ENCODE results near the gene MOV10. TPM values are rescaled to one million over a fixed set of nuclear protein-coding genes. Genes with fewer than 3 reads are reported as not detected.

Gene MOV10
- polyA plus RNA-seq, 1 donor from 2014 or later, result 1.4 TPM

DNA sequence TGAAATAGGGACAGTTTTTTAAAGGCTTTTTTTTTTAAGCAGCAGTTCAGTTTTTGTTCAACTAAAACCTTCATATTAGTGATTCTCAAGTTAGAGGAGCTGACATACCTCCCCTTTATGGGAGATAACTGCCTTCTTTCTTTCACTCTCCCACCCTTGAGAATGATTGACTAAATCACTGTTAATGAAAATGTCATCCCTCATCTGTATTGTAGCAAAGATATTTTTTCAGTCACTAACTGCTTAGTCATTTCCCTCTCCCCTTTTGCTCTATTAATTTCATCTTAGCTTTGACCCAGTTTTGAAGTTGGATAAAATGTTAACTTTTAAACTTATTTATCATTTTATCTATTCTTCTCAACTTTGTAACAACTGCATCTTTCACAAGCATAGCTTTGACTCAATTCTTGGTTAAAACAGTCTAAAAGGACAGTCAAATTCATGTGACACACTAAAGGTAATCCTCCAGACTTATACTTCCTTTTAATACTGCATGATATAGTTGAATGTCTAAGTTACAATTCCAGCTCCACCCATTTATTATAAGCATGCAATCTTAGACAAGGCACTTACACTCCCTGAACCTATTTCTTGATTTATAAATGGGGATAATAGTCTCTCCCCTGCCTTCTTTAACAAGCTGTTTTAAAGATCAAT is 37.7 kb upstream of the MOV10 start:
- Histone ChIP-seq H2AFZ (ENCODE audit: low read depth, low read length) (no peak overlapping the region), H3K27ac (ENCODE audit: low read length) (no peak overlapping the region), H3K36me3 (ENCODE audit: insufficient read depth, low read length) (no peaks in the 10 kb centered on the region), H3K79me2 (replicated peaks; ENCODE audit: insufficient read depth, low read length) (peaks cover 69% of the 10 kb centered on the region), H3K27me3 (ENCODE audit: insufficient read depth, low read depth, low read length) (no peaks in the 10 kb centered on the region), H3K9me2 (ENCODE audit: insufficient read depth, low read length) (no peaks in the 10 kb centered on the region), H4K20me1 (ENCODE audit: insufficient read depth) (no peaks in the 10 kb centered on the region), H3F3A (ENCODE audit: insufficient read depth, low read length, poor library complexity, severe bottlenecking) (no peaks in the 10 kb centered on the region), H3K9me3 (ENCODE audit: low read length) (no peaks in the 10 kb centered on the region), H3K4me3 (ENCODE audit: low read length) (no peak overlapping the region), H3K4me2 (ENCODE audit: low read length) (no peak overlapping the region), H3K9ac (ENCODE audit: low read length) (no peak overlapping the region)
- TF ChIP-seq TAF1 (IDR thresholded peaks at IDR 0.05; ENCODE audit: low read depth), result no peak
- TF ChIP-seq EZH2 (IDR thresholded peaks at IDR 0.05; ENCODE audit: borderline replicate concordance, insufficient read depth, low read length, poor library complexity, severe bottlenecking), result no peak
- TF ChIP-seq MXI1 (conservative IDR thresholded peaks at IDR 0.05; ENCODE audit: poor library complexity, severe bottlenecking), result no peak
- TF ChIP-seq, protein P1, sequence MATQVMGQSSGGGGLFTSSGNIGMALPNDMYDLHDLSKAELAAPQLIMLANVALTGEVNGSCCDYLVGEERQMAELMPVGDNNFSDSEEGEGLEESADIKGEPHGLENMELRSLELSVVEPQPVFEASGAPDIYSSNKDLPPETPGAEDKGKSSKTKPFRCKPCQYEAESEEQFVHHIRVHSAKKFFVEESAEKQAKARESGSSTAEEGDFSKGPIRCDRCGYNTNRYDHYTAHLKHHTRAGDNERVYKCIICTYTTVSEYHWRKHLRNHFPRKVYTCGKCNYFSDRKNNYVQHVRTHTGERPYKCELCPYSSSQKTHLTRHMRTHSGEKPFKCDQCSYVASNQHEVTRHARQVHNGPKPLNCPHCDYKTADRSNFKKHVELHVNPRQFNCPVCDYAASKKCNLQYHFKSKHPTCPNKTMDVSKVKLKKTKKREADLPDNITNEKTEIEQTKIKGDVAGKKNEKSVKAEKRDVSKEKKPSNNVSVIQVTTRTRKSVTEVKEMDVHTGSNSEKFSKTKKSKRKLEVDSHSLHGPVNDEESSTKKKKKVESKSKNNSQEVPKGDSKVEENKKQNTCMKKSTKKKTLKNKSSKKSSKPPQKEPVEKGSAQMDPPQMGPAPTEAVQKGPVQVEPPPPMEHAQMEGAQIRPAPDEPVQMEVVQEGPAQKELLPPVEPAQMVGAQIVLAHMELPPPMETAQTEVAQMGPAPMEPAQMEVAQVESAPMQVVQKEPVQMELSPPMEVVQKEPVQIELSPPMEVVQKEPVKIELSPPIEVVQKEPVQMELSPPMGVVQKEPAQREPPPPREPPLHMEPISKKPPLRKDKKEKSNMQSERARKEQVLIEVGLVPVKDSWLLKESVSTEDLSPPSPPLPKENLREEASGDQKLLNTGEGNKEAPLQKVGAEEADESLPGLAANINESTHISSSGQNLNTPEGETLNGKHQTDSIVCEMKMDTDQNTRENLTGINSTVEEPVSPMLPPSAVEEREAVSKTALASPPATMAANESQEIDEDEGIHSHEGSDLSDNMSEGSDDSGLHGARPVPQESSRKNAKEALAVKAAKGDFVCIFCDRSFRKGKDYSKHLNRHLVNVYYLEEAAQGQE (IDR thresholded peaks at IDR 0.05; ENCODE audit: borderline replicate concordance), result no peak
- TF ChIP-seq, protein P2, sequence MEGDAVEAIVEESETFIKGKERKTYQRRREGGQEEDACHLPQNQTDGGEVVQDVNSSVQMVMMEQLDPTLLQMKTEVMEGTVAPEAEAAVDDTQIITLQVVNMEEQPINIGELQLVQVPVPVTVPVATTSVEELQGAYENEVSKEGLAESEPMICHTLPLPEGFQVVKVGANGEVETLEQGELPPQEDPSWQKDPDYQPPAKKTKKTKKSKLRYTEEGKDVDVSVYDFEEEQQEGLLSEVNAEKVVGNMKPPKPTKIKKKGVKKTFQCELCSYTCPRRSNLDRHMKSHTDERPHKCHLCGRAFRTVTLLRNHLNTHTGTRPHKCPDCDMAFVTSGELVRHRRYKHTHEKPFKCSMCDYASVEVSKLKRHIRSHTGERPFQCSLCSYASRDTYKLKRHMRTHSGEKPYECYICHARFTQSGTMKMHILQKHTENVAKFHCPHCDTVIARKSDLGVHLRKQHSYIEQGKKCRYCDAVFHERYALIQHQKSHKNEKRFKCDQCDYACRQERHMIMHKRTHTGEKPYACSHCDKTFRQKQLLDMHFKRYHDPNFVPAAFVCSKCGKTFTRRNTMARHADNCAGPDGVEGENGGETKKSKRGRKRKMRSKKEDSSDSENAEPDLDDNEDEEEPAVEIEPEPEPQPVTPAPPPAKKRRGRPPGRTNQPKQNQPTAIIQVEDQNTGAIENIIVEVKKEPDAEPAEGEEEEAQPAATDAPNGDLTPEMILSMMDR (IDR thresholded peaks at IDR 0.05; ENCODE audit: poor library complexity, severe bottlenecking), result no peak
- no peak for TF ChIP-seq POLR2AphosphoS5 (IDR thresholded peaks at IDR 0.05)
- TF ChIP-seq RAD21 (conservative IDR thresholded peaks at IDR 0.05), result no peak

DNA sequence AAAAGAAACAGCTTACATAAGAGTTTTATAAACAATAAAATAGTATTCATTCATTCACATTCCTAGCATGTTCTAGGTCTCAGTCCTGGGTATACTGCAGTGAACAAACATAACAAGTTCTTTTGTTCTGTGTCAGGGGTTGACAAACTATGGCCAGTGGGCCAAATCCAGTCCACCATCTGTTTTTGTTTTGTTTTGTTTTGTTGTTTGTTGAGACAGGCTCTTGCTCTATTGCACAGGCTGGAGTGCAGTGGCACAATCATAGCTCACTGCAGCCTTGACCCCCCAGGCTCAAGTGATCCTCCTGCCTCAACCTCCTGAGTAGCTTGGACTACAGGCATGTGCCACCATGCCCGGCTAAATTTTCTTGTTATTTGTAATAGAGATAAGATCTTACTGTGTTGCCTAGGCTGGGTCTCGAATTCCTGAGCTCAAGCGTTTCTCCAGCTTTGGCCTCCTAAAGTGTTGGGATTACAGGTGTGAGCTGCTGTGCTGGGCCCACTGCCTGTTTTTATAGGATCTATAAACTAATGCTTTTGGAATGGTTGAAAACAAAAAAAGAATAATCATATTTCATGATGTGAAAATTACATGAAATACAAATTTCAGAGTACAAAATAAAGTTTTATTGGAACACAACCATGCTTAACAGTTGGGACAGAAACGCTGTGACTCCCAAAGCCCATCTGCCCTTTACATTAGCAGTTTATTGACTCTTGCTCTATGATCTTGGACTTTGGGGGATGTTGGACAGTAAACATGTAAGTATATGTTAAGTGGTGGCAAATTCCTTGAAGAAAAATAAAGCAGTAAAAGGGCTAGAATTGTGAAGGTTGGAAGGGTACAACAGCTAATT is 37.0 kb upstream of the MOV10 start:
- Histone ChIP-seq H3K9ac (ENCODE audit: low read length) (no peak overlapping the region), H3K9me3 (ENCODE audit: low read length) (no peaks in the 10 kb centered on the region), H3K4me3 (ENCODE audit: low read length) (no peak overlapping the region), H3K36me3 (ENCODE audit: insufficient read depth, low read length) (no peaks in the 10 kb centered on the region), H4K20me1 (ENCODE audit: insufficient read depth) (no peaks in the 10 kb centered on the region), H3K27ac (ENCODE audit: low read length) (no peak overlapping the region), H3K27me3 (ENCODE audit: insufficient read depth, low read depth, low read length) (no peaks in the 10 kb centered on the region), H3K4me2 (ENCODE audit: low read length) (no peak overlapping the region), H2AFZ (ENCODE audit: low read depth, low read length) (no peak overlapping the region), H3F3A (ENCODE audit: insufficient read depth, low read length, poor library complexity, severe bottlenecking) (no peaks in the 10 kb centered on the region), H3K9me2 (ENCODE audit: insufficient read depth, low read length) (no peaks in the 10 kb centered on the region), H3K79me2 (replicated peaks; ENCODE audit: insufficient read depth, low read length) (peaks cover 65% of the 10 kb centered on the region)
- TF ChIP-seq, protein P2 (IDR thresholded peaks at IDR 0.05; ENCODE audit: poor library complexity, severe bottlenecking), result no peak
- TF ChIP-seq TAF1 (IDR thresholded peaks at IDR 0.05; ENCODE audit: low read depth) (no peak), MXI1 (conservative IDR thresholded peaks at IDR 0.05; ENCODE audit: poor library complexity, severe bottlenecking) (no peak)
